HepG2 (cell line): ENCODE data around the gene AP1S3. TPM values are rescaled to one million over a fixed set of nuclear protein-coding genes. Genes with fewer than 3 reads are reported as not detected.

Source experiments
- ATAC-seq: fragments of 200-7000 bp; cut with Tn5 transposase; 3 replicates; pipeline ENCODE4 v1.9.1; 2020; ENCODE audit warnings: mild to moderate bottlenecking, moderate library complexity
- BruUV-seq: library from RNA; stranded (reverse); fragments of 400-500 nt; replicated peaks from 2 replicates; lab custom pipeline; 2021; lab: Mats Ljungman, UMichigan
- CTCF ChIA-PET: fragments of 300-600 bp; formaldehyde crosslinking; extraction: SDS; loops from one replicate; lab custom pipeline; 2021; ENCODE audit warnings: low total read pairs, inconsistent platforms, low intra/inter-chr PET ratio; lab: Yijun Ruan, JAX
- POLR2A ChIA-PET: fragments of 350-600 bp; sonication (Branson Sonifier 250); formaldehyde crosslinking; loops from one replicate; lab custom pipeline; 2020; ENCODE audit warnings: antibody characterized with exemption, inconsistent platforms; lab: Yijun Ruan, JAX
- DNase-seq: peaks from one replicate; pipeline ENCODE4 v3.0.0-alpha.2; 2015; ENCODE audit warnings: low spot score
- FAIRE-seq: peaks from 3 replicates; lab custom pipeline; 2011; peaks lifted over from hg19 to GRCh38; lab: Jason Lieb, UNC
- H2AFZ ChIP-seq: one replicate; pipeline ENCODE4 v1.6.1; 2011; ENCODE audit warnings: low read length, inconsistent platforms
- H3K27ac ChIP-seq: fragments of 300-600 bp; 3 replicates; pipeline ENCODE4 v1.8.0; 2011; ENCODE audit warnings: mixed run types, mild to moderate bottlenecking, mixed read lengths, low read length, inconsistent platforms; ENCODE audit not compliant: insufficient read depth; ENCODE audit errors: extremely low read length
- H3K27me3 ChIP-seq, 2 experiments: fragments of 200-600 bp in 1 of 2; 2 replicates in 1 of 2; 3 replicates in 1 of 2; pipeline versions ENCODE4 v1.6.0 to v1.8.0; 2011; ENCODE audit warnings: low read length in 2 of 2, mild to moderate bottlenecking in 2 of 2, moderate library complexity in 2 of 2, inconsistent platforms in 1 of 2; ENCODE audit not compliant: insufficient read depth in 2 of 2, control insufficient read depth in 1 of 2
- H3K36me3 ChIP-seq, 2 experiments: fragments of 200-600 bp in 1 of 2; replicated peaks in 1 of 2; 2 replicates in 1 of 2; 3 replicates in 1 of 2; pipeline versions ENCODE4 v1.5.1 to v1.8.0; 2011; ENCODE audit warnings: low read length in 2 of 2, inconsistent platforms in 1 of 2; ENCODE audit not compliant: insufficient read depth in 2 of 2, control insufficient read depth in 1 of 2
- H3K4me1 ChIP-seq: 2 replicates; pipeline ENCODE4 v1.5.1; 2012; ENCODE audit warnings: low read length, inconsistent platforms; ENCODE audit not compliant: insufficient read depth
- H3K4me2 ChIP-seq: 2 replicates; pipeline ENCODE4 v1.6.0; 2011; ENCODE audit warnings: low read depth, low read length, inconsistent platforms
- H3K4me3 ChIP-seq, 3 experiments: fragments of 200-600 bp in 1 of 3; sonication (generic), shearing (Covaris generic) in 1 of 3; replicated peaks in 1 of 3; 2 replicates each; pipeline ENCODE4 v1.5.1; 2011 to 2016; ENCODE audit warnings: low read length in 3 of 3, inconsistent platforms in 2 of 3, low read depth in 2 of 3, mild to moderate bottlenecking in 2 of 3, control low read depth in 1 of 3, mixed read lengths in 1 of 3; ENCODE audit not compliant: insufficient read depth in 1 of 3
- H3K79me2 ChIP-seq: one replicate; pipeline ENCODE4 v1.6.1; 2011; ENCODE audit warnings: low read length, inconsistent platforms; ENCODE audit not compliant: insufficient read depth
- H3K9ac ChIP-seq: 2 replicates; pipeline ENCODE4 v1.6.0; 2011; ENCODE audit warnings: mild to moderate bottlenecking, low read depth, low read length, inconsistent platforms; ENCODE audit not compliant: insufficient read depth
- H3K9me3 ChIP-seq: 2 replicates; pipeline ENCODE4 v1.5.1; 2012; ENCODE audit warnings: mild to moderate bottlenecking, low read length
- H4K20me1 ChIP-seq: 2 replicates; pipeline ENCODE4 v1.6.0; 2011; ENCODE audit warnings: inconsistent platforms, mild to moderate bottlenecking, low read length, moderate library complexity; ENCODE audit not compliant: insufficient read depth
- CCAR2 ChIP-seq: fragments of 200-400 bp; formaldehyde crosslinking; optimal IDR thresholded peaks from 2 replicates; pipeline ENCODE3; 2018; ENCODE audit warnings: low read depth, mild to moderate bottlenecking, low read length, moderate library complexity
- HES4 ChIP-seq: sonication (generic); formaldehyde crosslinking; IDR thresholded peaks from 2 replicates; pipeline ENCODE4 v1.9.0; 2021; ENCODE audit warnings: mild to moderate bottlenecking, missing genetic modification reagents, borderline replicate concordance
- HNRNPH1 ChIP-seq: fragments of 200-400 bp; formaldehyde crosslinking; optimal IDR thresholded peaks from 2 replicates; pipeline ENCODE3; 2017; ENCODE audit warnings: mild to moderate bottlenecking, low read depth, low read length
- HNRNPK ChIP-seq: fragments of 200-400 bp; formaldehyde crosslinking; IDR thresholded peaks from 2 replicates; pipeline ENCODE4 v1.6.1; 2018; ENCODE audit warnings: low read length, low read depth, moderate library complexity, mild to moderate bottlenecking; ENCODE audit not compliant: poor library complexity, severe bottlenecking
- PCBP1 ChIP-seq: fragments of 200-400 bp; formaldehyde crosslinking; IDR thresholded peaks from 2 replicates; pipeline ENCODE4 v1.6.1; 2017; ENCODE audit warnings: mild to moderate bottlenecking, low read depth, low read length, borderline replicate concordance
- PCBP2 ChIP-seq: fragments of 200-400 bp; formaldehyde crosslinking; optimal IDR thresholded peaks from 2 replicates; pipeline ENCODE3; 2018; ENCODE audit warnings: low read length, low read depth; ENCODE audit not compliant: poor library complexity, severe bottlenecking
- RELA ChIP-seq: sonication (generic); formaldehyde crosslinking; IDR thresholded peaks from 2 replicates; pipeline ENCODE4 v1.4.0; 2020; ENCODE audit warnings: missing genetic modification reagents
- WGBS: methylation state at CpG from one replicate; pipeline ENCODE4 v1.1.6; 2017; ENCODE audit warnings: low lambda C conversion rate; 5-methylcytosine and 5-hydroxymethylcytosine counted together
- in situ Hi-C: cut with HindIII; loops from 2 replicates; pipeline ENCODE4 v1.10.0; 2017; ENCODE audit warnings: low pct_unique_long_range_greater_than_20kb; ENCODE audit not compliant: extremely low pct_ligation_motif_present
- intact Hi-C: fragments of 100-400 bp; cut with micrococcal nuclease; formaldehyde crosslinking; loops from one replicate; pipeline ENCODE4 v1.10.0; 2022; ENCODE audit not compliant: unreplicated experiment
- polyA plus RNA-seq, 8 experiments: library from polyadenylated mRNA; depleted of rRNA in 3 of 8; stranded (reverse) in 7 of 8; unstranded in 1 of 8; fragments of >200 nt; fragmentation: Illumina TruSeq in 4 of 8; extraction: Trizol in 4 of 8; gene quantifications; 2 replicates each; pipeline versions ENCODE4 v1.2.1 to v1.2.3, GENCODE V29; 2011 to 2016; ENCODE audit warnings: low read depth in 4 of 8, missing spikeins in 1 of 8, mixed read lengths in 1 of 8; ENCODE audit not compliant: insufficient read depth in 1 of 8
- total RNA-seq, 5 experiments: library from RNA; depleted of rRNA; stranded (reverse); fragments of >200 nt; fragmentation: Illumina TruSeq; extraction: Trizol; gene quantifications; 2 replicates each; pipeline ENCODE4 v1.2.3, GENCODE V29; 2016; ENCODE audit warnings: low read depth in 1 of 5
- TF ChIP-seq, protein P1 (sequence below): sonication (generic); formaldehyde crosslinking; IDR thresholded peaks from 2 replicates; pipeline ENCODE4 v1.4.0; 2020; ENCODE audit warnings: missing genetic modification reagents

The AP1S3 gene
- total and polyA plus RNA-seq, 2 of the 13 experiments (the other 11 are each of a cell fraction or from before 2014, with no cell fraction given): 3.0 to 16.3 TPM

DNA sequence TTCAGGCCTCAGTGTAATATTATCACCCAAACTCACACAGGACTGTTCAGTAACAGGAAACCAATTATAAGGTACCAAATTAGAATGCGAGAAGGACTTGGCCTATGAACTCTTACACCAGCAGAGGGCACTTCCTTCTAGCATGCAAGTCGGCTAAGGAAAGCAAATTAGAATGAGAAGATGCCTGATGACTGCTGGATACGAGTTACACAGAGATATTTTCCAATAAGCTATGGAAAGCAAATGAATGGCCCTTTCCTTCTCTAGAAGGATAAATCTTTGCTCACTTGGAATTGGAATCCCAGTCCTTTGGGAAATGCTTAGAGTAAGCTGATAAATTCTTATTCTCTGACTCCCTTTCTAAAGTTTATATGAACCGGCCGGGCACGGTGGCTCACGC is 109.8 kb downstream of the AP1S3 start (continued):
- TF ChIP-seq, protein P1, sequence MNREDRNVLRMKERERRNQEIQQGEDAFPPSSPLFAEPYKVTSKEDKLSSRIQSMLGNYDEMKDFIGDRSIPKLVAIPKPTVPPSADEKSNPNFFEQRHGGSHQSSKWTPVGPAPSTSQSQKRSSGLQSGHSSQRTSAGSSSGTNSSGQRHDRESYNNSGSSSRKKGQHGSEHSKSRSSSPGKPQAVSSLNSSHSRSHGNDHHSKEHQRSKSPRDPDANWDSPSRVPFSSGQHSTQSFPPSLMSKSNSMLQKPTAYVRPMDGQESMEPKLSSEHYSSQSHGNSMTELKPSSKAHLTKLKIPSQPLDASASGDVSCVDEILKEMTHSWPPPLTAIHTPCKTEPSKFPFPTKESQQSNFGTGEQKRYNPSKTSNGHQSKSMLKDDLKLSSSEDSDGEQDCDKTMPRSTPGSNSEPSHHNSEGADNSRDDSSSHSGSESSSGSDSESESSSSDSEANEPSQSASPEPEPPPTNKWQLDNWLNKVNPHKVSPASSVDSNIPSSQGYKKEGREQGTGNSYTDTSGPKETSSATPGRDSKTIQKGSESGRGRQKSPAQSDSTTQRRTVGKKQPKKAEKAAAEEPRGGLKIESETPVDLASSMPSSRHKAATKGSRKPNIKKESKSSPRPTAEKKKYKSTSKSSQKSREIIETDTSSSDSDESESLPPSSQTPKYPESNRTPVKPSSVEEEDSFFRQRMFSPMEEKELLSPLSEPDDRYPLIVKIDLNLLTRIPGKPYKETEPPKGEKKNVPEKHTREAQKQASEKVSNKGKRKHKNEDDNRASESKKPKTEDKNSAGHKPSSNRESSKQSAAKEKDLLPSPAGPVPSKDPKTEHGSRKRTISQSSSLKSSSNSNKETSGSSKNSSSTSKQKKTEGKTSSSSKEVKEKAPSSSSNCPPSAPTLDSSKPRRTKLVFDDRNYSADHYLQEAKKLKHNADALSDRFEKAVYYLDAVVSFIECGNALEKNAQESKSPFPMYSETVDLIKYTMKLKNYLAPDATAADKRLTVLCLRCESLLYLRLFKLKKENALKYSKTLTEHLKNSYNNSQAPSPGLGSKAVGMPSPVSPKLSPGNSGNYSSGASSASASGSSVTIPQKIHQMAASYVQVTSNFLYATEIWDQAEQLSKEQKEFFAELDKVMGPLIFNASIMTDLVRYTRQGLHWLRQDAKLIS (CRISPR knock-in tag): no peak

DNA sequence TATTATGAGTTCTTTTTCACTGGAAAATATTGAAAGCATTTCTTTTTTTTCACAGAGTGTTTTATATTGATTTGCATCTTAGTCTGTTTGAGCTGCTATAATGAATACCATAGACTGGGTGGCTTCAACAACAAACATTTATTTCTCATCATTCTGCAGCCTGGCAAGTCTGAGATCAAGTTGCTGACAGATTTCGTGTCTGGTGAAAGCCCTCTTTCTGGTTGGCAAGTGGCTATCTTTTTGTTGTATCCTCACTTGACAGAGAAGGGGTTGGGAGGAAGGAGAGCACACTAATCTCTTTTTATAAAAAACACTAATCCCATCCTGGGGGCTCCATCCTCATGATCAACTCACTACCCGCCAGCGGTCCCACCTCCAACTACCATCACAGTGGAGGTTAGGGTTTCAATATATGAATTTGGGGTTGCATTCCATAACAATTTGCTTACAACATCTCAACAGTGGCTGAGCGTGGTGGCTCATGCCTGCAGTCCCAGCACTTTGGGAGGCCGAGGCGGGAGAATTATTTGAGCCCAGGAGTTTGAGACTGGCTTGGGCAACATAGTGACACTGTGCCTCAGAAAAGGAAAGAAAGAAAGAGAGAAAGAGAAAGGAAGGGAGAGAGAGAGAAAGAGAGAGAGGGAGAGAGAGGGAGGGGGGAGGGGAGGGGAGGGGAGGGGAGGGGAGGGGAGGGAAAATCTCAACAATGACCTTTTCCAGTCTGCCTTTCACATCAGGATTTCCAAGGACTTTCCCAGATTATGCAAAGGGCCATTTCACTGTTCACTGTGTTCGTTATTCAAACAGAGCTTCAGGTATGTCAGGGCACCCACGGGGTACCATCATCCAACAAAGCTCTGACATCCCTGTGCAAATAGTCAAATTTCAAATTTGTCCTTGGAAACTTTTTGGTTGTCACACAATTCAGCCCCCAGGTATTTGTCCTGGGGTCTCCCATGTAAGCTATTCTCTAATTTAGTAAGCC is 111.1 kb downstream of the AP1S3 start:
- H3K9me3 ChIP-seq: no peaks in the 10 kb centered on the region
- in situ Hi-C loops: no loop called here
- intact Hi-C loops: loop anchor here (5.0 kb wide), 1 partner anchor 39 kb away; no protein-coding TSS in a partner anchor
- CTCF ChIA-PET: interaction anchor here (1.3 kb wide), 1 partner anchor 72 kb away, joined by 6 read pairs; no protein-coding TSS in a partner anchor
- no peaks in the 10 kb centered on the region for H3K36me3 ChIP-seq
- no peak overlapping the region for H3K4me3 ChIP-seq
- H3K27ac ChIP-seq: no peak overlapping the region
- H2AFZ ChIP-seq: no peak overlapping the region
- H3K4me2 ChIP-seq: no peak overlapping the region
- FAIRE-seq: no peak
- POLR2A ChIA-PET: interaction anchor here (1.4 kb wide), 1 partner anchor 34 kb away, joined by 4 read pairs; no protein-coding TSS in a partner anchor
- ATAC-seq: no peak
- no peaks in the 10 kb centered on the region for H3K79me2 ChIP-seq
- 61% methylated on average over 8 of the region's 8 CpGs for WGBS
- H4K20me1 ChIP-seq: no peaks in the 10 kb centered on the region
- H3K4me1 ChIP-seq: peaks cover 35% of the 10 kb centered on the region
- TF ChIP-seq HNRNPH1 (no peak), CCAR2 (peak; percentile 45), PCBP1 (0 out of 2 replicates have a peak, but pooled peaks have one; percentile 58), PCBP2 (peak; percentile 63), HES4 (CRISPR knock-in tag) (no peak), RELA (peak; percentile 69; the same call in 1 of the 2 replicates), HNRNPK (peak; percentile 90)
- no peak overlapping the region for H3K9ac ChIP-seq
- no TSS peak for BruUV-seq
- peak; percentile 37 for DNase-seq
- H3K27me3 ChIP-seq: no peaks in the 10 kb centered on the region
